ENCODE results near the gene CHP1. TPM values are rescaled to one million over a fixed set of nuclear protein-coding genes. Genes with fewer than 3 reads are reported as not detected.
A peak's percentile ranks its signal among the peaks of the same experiment; 100 is the strongest.
"Not testable (repeated sequence)": the region's sequence is repeated elsewhere in the genome, so short reads cannot be mapped to it uniquely, and the experiment has no call there.

The CHP1 gene
- total RNA-seq, 2 experiments from 2014 or later, result 32.4 to 52.4 TPM

GRCh38 chr15:41259546-41260189 is 28.6 kb downstream of the CHP1 start:
- Histone ChIP-seq H3K27ac (ENCODE audit: low read depth, low read length, poor library complexity, severe bottlenecking) (peak overlapping the region; percentile 11), H4K20me1 (ENCODE audit: insufficient read depth, low read length) (no peaks in the 10 kb centered on the region), H3K9me3 (ENCODE audit: low read length) (no peaks in the 10 kb centered on the region), H2AFZ (ENCODE audit: low read length) (no peak overlapping the region), H3K4me1 (ENCODE audit: insufficient read depth, low read length, poor library complexity, severe bottlenecking) (peaks cover 17% of the 10 kb centered on the region), H3K79me2 (ENCODE audit: insufficient read depth, low read depth, low read length) (no peaks in the 10 kb centered on the region), H3K4me2 (ENCODE audit: low read length) (no peak overlapping the region), H3K36me3 (ENCODE audit: insufficient read depth, low read length) (peaks cover 34% of the 10 kb centered on the region), H3K9me2 (ENCODE audit: insufficient read depth, low read length) (no peaks in the 10 kb centered on the region), H3K4me3 (ENCODE audit: low read depth, low read length, poor library complexity, severe bottlenecking) (no peak overlapping the region)
- DNase-seq (ENCODE audit: low spot score), result no peak
- intact Hi-C loops (cut with micrococcal nuclease; ENCODE audit: unreplicated experiment), result no loop called here
- TF ChIP-seq CTCF (conservative IDR thresholded peaks at IDR 0.05; ENCODE audit: low read length) (no peak), EZH2phosphoT487 (IDR thresholded peaks at IDR 0.05; ENCODE audit: borderline replicate concordance, low read depth, low read length) (no peak)
- ChIA-PET POLR2A (interaction anchor here (0.5 to 1.1 kb wide), 3 partner anchors 18 to 355 kb away, joined by 3 to 4 read pairs (median 4); no protein-coding TSS in a partner anchor), CTCF (ENCODE audit: unreplicated experiment) (no interaction called here)
- no TSS peak for BruUV-seq (replicated peaks)

- intact Hi-C loops (cut with micrococcal nuclease; ENCODE audit: unreplicated experiment); H3K9me3 ChIP-seq (ENCODE audit: low read length); H4K20me1 ChIP-seq (ENCODE audit: insufficient read depth, low read length); CTCF ChIA-PET (ENCODE audit: unreplicated experiment); H3K4me2 ChIP-seq (ENCODE audit: low read length); H3K79me2 ChIP-seq (ENCODE audit: insufficient read depth, low read depth, low read length); H3K27ac ChIP-seq (ENCODE audit: low read depth, low read length, poor library complexity, severe bottlenecking); DNase-seq (ENCODE audit: low spot score); H3K4me3 ChIP-seq (ENCODE audit: low read depth, low read length, poor library complexity, severe bottlenecking); H2AFZ ChIP-seq (ENCODE audit: low read length); H3K9me2 ChIP-seq (ENCODE audit: insufficient read depth, low read length); BruUV-seq (replicated peaks): not testable (repeated sequence)
- Histone ChIP-seq H3K4me1 (ENCODE audit: insufficient read depth, low read length, poor library complexity, severe bottlenecking) (peaks cover 13% of the 10 kb centered on the region), H3K36me3 (ENCODE audit: insufficient read depth, low read length) (peaks cover 37% of the 10 kb centered on the region)
- POLR2A ChIA-PET, result interaction anchor here (0.7 kb wide), 1 partner anchor 1532 kb away, joined by 5 read pairs; no protein-coding TSS in a partner anchor
Measured at GRCh38 chr15:41260924-41261323, 29.9 kb downstream of the CHP1 start.

DNA sequence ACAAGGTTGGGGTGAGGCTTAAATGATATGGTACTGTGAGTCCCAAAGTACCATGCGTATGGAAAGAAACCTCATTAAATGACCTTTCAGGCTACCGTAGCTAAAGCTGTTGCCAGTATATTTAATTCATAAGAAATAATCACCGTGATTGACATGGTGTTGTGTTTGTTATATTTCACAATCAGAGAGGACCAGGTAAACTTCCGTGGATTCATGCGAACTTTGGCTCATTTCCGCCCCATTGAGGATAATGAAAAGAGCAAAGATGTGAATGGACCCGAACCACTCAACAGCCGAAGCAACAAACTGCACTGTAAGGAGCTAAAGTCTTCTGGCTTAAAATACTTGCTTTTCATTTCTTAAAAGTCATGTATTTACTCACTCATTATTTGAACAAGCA is 31.5 kb downstream of the CHP1 start:
- no peak overlapping the region for H2AFZ ChIP-seq (ENCODE audit: low read length)
- H3K9me2 ChIP-seq (ENCODE audit: insufficient read depth, low read length), result no peaks in the 10 kb centered on the region
- no peak overlapping the region for H3K4me2 ChIP-seq (ENCODE audit: low read length)
- POLR2A ChIA-PET, result interaction anchor here (1.1 kb wide), 1 partner anchor 8 kb away, joined by 3 read pairs; no protein-coding TSS in a partner anchor
- peaks cover 37% of the 10 kb centered on the region for H3K36me3 ChIP-seq (ENCODE audit: insufficient read depth, low read length)
- H3K79me2 ChIP-seq (ENCODE audit: insufficient read depth, low read depth, low read length), result no peaks in the 10 kb centered on the region
- no peak for TF ChIP-seq EZH2phosphoT487 (IDR thresholded peaks at IDR 0.05; ENCODE audit: borderline replicate concordance, low read depth, low read length)
- TF ChIP-seq CTCF (conservative IDR thresholded peaks at IDR 0.05; ENCODE audit: low read length), result no peak
- H3K4me3 ChIP-seq (ENCODE audit: low read depth, low read length, poor library complexity, severe bottlenecking), result no peak overlapping the region
- DNase-seq (ENCODE audit: low spot score), result no peak
- CTCF ChIA-PET (ENCODE audit: unreplicated experiment), result no interaction called here
- H4K20me1 ChIP-seq (ENCODE audit: insufficient read depth, low read length), result no peaks in the 10 kb centered on the region
- intact Hi-C loops (cut with micrococcal nuclease; ENCODE audit: unreplicated experiment), result no loop called here
- BruUV-seq (replicated peaks), result no TSS peak
- no peaks in the 10 kb centered on the region for H3K9me3 ChIP-seq (ENCODE audit: low read length)
- H3K27ac ChIP-seq (ENCODE audit: low read depth, low read length, poor library complexity, severe bottlenecking), result no peak overlapping the region
- peaks cover 13% of the 10 kb centered on the region for H3K4me1 ChIP-seq (ENCODE audit: insufficient read depth, low read length, poor library complexity, severe bottlenecking)

All from OCI-LY7 (cell line).